HEK293T (cell line): Measurements from ENCODE around the gene TARS3.
A peak's percentile ranks its signal among the peaks of the same experiment; 100 is the strongest.

ENCODE experiments used
- CTCF ChIA-PET: fragments of 350-600 bp; formaldehyde crosslinking; extraction: SDS; loops from one replicate; lab custom pipeline; 2021; ENCODE audit warnings: antibody characterized with exemption, inconsistent platforms; lab: Yijun Ruan, JAX
- POLR2A ChIA-PET: fragments of 350-600 bp; formaldehyde crosslinking; extraction: SDS; loops from one replicate; lab custom pipeline; 2020; ENCODE audit warnings: antibody characterized with exemption, inconsistent platforms; lab: Yijun Ruan, JAX
- DNase-seq: peaks from one replicate; pipeline ENCODE4 v3.0.0; 2012; ENCODE audit warnings: mixed read lengths; ENCODE audit errors: extremely low spot score
- ARNT ChIP-seq: fragments of 450-650 bp; IDR thresholded peaks from 2 replicates; pipeline ENCODE4 v1.6.1; 2017; ENCODE audit warnings: mild to moderate bottlenecking
- BHLHE40 ChIP-seq: fragments of 450-650 bp; IDR thresholded peaks from 2 replicates; pipeline ENCODE4 v1.6.1; 2016; ENCODE audit warnings: mild to moderate bottlenecking, moderate library complexity, borderline replicate concordance
- CTBP1 ChIP-seq: fragments of 450-650 bp; IDR thresholded peaks from 2 replicates; pipeline ENCODE4 v1.6.1; 2016; ENCODE audit warnings: borderline replicate concordance
- ELF4 ChIP-seq: fragments of 450-650 bp; IDR thresholded peaks from 2 replicates; pipeline ENCODE4 v1.6.1; 2017; ENCODE audit warnings: antibody characterized with exemption
- FOXA1 ChIP-seq: fragments of 450-650 bp; IDR thresholded peaks from 2 replicates; pipeline ENCODE4 v1.6.1; 2016; ENCODE audit warnings: mild to moderate bottlenecking
- FOXK2 ChIP-seq: fragments of 450-650 bp; IDR thresholded peaks from 2 replicates; pipeline ENCODE4 v1.6.1; 2016; ENCODE audit warnings: mild to moderate bottlenecking
- FOXM1 ChIP-seq: fragments of 450-650 bp; IDR thresholded peaks from 2 replicates; pipeline ENCODE4 v1.6.1; 2017; ENCODE audit warnings: mild to moderate bottlenecking, borderline replicate concordance
- HDGF ChIP-seq: fragments of 450-650 bp; IDR thresholded peaks from 2 replicates; pipeline ENCODE4 v1.6.1; 2017; ENCODE audit warnings: antibody characterized with exemption, borderline replicate concordance
- L3MBTL2 ChIP-seq: fragments of 450-650 bp; conservative IDR thresholded peaks from 2 replicates; pipeline ENCODE4 v1.6.1; 2016; ENCODE audit warnings: mild to moderate bottlenecking
- LEF1 ChIP-seq: fragments of 450-650 bp; IDR thresholded peaks from 2 replicates; pipeline ENCODE4 v1.6.1; 2017; ENCODE audit warnings: mild to moderate bottlenecking, borderline replicate concordance
- NFRKB ChIP-seq: fragments of 450-650 bp; IDR thresholded peaks from 2 replicates; pipeline ENCODE4 v1.6.1; 2016; ENCODE audit warnings: mild to moderate bottlenecking, moderate library complexity
- PKNOX1 ChIP-seq: fragments of 450-650 bp; IDR thresholded peaks from 2 replicates; pipeline ENCODE4 v1.6.1; 2016
- SP1 ChIP-seq: fragments of 450-650 bp; IDR thresholded peaks from 2 replicates; pipeline ENCODE4 v1.6.1; 2017
- SUZ12 ChIP-seq: fragments of 450-650 bp; IDR thresholded peaks from 2 replicates; pipeline ENCODE4 v1.6.1; 2016; ENCODE audit warnings: mild to moderate bottlenecking
- TARDBP ChIP-seq: fragments of 450-650 bp; IDR thresholded peaks from 2 replicates; pipeline ENCODE4 v1.6.1; 2016
- ZNF384 ChIP-seq: fragments of 450-650 bp; IDR thresholded peaks from 2 replicates; pipeline ENCODE4 v1.6.1; 2016

The TARS3 gene

GRCh38 chr15:101618851-101619614 is 105.2 kb downstream of the TARS3 start:
- CTCF ChIA-PET: interaction anchor here (5.2 kb wide), 1 partner anchor 22 kb away, joined by 33 read pairs; no protein-coding TSS in a partner anchor
- DNase-seq: peak; percentile 11
- POLR2A ChIA-PET: no interaction called here
- no peak for TF ChIP-seq FOXA1
- no peak for TF ChIP-seq L3MBTL2
- TF ChIP-seq NFRKB: no peak
- no peak for TF ChIP-seq PKNOX1
- TF ChIP-seq LEF1: no peak

- ChIA-PET CTCF (interaction anchor here (0.6 to 5.2 kb wide), 3 partner anchors 23 to 193 kb away, joined by 4 to 33 read pairs (median 7); no protein-coding TSS in a partner anchor), POLR2A (no interaction called here)
- peak; percentile 12 for DNase-seq
- TF ChIP-seq SUZ12: no peak
- no peak for TF ChIP-seq SP1
- no peak for TF ChIP-seq HDGF
- TF ChIP-seq PKNOX1: no peak
- no peak for TF ChIP-seq TARDBP
- TF ChIP-seq ZNF384: no peak
- TF ChIP-seq CTBP1: no peak
- no peak for TF ChIP-seq FOXA1
- no peak for TF ChIP-seq FOXM1
- no peak for TF ChIP-seq BHLHE40
- TF ChIP-seq ARNT: no peak
- no peak for TF ChIP-seq FOXK2
- no peak for TF ChIP-seq LEF1
- no peak for TF ChIP-seq ELF4
- TF ChIP-seq NFRKB: no peak
- TF ChIP-seq L3MBTL2: no peak
Measured at GRCh38 chr15:101618076-101618475, 106.2 kb downstream of the TARS3 start.

GRCh38 chr15:101617390-101617965 is 106.8 kb downstream of the TARS3 start:
- no peak for DNase-seq
- CTCF ChIA-PET: interaction anchor here (0.6 to 5.2 kb wide), 4 partner anchors 24 to 301 kb away, joined by 3 to 33 read pairs (median 6); no protein-coding TSS in a partner anchor
- POLR2A ChIA-PET: no interaction called here
- TF ChIP-seq FOXK2: no peak
- TF ChIP-seq NFRKB: no peak
- TF ChIP-seq SP1: no peak
- TF ChIP-seq CTBP1: no peak
- no peak for TF ChIP-seq LEF1
- no peak for TF ChIP-seq FOXM1
- TF ChIP-seq ARNT: no peak
- no peak for TF ChIP-seq HDGF
- TF ChIP-seq ELF4: no peak

- peak; percentile 85 for DNase-seq
- POLR2A ChIA-PET: interaction anchor here (0.6 to 1.5 kb wide), 8 partner anchors 19 to 108 kb away, joined by 3 to 6 read pairs (median 4); partner anchors contain the start of genes TARS3 and TM2D3
- CTCF ChIA-PET: interaction anchor here (5.2 kb wide), 1 partner anchor 25 kb away, joined by 33 read pairs; no protein-coding TSS in a partner anchor
- TF ChIP-seq PKNOX1 (no peak), L3MBTL2 (peak; percentile 98)
Measured at GRCh38 chr15:101615986-101616848, 108.1 kb downstream of the TARS3 start.

- ChIA-PET CTCF (interaction anchor here (5.2 kb wide), 1 partner anchor 26 kb away, joined by 33 read pairs; no protein-coding TSS in a partner anchor), POLR2A (interaction anchor here (1.3 to 1.5 kb wide), 4 partner anchors 18 to 108 kb away, joined by 4 to 6 read pairs (median 4); partner anchors contain the start of genes TARS3 and TM2D3)
- TF ChIP-seq PKNOX1: no peak
- no peak for TF ChIP-seq FOXM1
- no peak for TF ChIP-seq LEF1
- no peak for TF ChIP-seq ELF4
- TF ChIP-seq ARNT: no peak
- no peak for TF ChIP-seq SUZ12
- no peak for TF ChIP-seq ZNF384
- TF ChIP-seq FOXK2: no peak
- TF ChIP-seq NFRKB: no peak
- TF ChIP-seq HDGF: no peak
- no peak for TF ChIP-seq BHLHE40
- TF ChIP-seq L3MBTL2: no peak
- no peak for TF ChIP-seq CTBP1
- TF ChIP-seq SP1: no peak
- no peak for DNase-seq
Measured at GRCh38 chr15:101615414-101615985, 108.8 kb downstream of the TARS3 start.
